ENCODE data around the gene JMJD7.

JMJD7 gene

DNA sequence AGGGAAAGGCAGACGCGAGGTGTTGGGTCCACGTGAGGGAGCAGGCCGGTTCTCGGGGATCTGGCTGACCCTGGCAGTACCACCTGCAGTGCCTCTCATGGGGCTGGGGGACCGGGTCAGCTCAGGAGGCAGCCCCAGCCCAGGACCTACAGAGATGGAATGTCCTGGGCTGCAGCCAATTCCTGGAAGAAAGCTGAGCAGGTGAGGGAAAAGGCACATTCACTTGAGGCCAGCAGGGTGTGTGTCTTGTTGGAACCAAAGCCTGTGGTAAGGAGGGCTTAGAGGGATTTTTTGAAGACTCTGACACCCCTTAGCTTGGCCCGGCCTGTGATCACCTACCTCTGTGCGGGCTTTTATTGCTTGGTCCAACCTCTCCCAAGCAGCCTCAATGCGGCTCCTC lies 26.6 kb downstream of the JMJD7 start:
- TF ChIP-seq, protein P1, sequence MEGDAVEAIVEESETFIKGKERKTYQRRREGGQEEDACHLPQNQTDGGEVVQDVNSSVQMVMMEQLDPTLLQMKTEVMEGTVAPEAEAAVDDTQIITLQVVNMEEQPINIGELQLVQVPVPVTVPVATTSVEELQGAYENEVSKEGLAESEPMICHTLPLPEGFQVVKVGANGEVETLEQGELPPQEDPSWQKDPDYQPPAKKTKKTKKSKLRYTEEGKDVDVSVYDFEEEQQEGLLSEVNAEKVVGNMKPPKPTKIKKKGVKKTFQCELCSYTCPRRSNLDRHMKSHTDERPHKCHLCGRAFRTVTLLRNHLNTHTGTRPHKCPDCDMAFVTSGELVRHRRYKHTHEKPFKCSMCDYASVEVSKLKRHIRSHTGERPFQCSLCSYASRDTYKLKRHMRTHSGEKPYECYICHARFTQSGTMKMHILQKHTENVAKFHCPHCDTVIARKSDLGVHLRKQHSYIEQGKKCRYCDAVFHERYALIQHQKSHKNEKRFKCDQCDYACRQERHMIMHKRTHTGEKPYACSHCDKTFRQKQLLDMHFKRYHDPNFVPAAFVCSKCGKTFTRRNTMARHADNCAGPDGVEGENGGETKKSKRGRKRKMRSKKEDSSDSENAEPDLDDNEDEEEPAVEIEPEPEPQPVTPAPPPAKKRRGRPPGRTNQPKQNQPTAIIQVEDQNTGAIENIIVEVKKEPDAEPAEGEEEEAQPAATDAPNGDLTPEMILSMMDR (IDR thresholded peaks at IDR 0.05; ENCODE audit: borderline replicate concordance, insufficient read depth, low read depth, low read length): no peak
- H3K4me3 ChIP-seq (ENCODE audit: low read depth, low read length): no peak overlapping the region

DNA sequence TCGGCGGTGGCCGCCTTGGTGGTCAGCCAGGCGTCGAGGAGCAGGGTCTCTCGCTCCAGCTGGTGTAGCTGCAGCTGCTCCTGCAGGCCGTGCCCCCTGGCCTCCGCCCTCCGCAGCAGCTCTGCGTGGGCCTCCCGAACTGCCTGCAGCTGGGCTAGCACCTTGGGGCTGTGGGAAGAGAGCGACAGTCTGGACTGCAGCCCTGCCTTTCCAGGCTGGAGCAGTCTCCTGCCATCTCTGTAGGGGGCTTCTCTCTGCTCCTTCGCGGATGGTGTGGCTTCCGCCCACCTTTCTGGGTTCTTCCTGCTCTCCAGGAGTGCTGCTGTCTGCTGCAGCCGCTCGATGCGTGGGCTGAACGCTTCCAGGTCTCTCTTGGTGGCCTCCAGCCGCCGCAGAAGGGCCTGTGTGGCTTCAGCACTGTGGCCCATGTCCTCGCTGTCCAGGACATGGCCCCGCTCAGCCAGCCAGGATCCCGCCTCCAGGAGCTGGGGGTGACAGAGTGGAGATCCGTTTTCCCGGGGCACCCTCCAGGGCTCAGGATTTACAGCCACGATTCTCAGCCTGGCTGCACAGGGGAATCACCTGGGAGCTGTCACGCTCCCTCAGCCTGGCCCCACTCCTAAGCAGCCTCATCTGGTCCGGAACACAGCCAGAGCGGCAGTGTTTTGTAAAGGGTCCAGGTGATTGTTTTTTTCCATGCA lies 27.5 kb downstream of the JMJD7 start:
- H3K4me3 ChIP-seq (ENCODE audit: low read depth, low read length): no peak overlapping the region
- TF ChIP-seq, protein P1 (IDR thresholded peaks at IDR 0.05; ENCODE audit: borderline replicate concordance, insufficient read depth, low read depth, low read length): no peak

DNA sequence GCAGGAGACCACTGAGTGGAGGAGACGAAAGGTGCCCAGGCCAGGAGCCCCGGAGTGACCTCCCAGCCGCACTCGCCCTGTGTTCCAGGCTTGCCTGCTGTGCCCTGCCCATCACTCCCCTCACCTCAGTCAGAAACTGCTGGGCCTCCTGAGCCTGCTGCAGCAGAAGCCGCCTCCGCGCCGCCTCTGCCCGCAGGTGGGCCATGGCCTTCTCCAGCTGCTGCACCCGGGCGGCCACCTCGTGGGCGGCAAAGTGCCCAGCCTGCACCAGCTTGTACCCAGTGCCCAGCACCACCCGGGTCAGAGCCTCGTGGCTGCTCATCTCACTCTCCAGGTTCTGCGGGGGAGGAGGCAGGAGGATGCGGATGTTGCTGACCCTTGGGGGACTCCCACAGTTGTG lies 28.4 kb downstream of the JMJD7 start:
- TF ChIP-seq, protein P1 (IDR thresholded peaks at IDR 0.05; ENCODE audit: borderline replicate concordance, insufficient read depth, low read depth, low read length): no peak
- no peak overlapping the region for H3K4me3 ChIP-seq (ENCODE audit: low read depth, low read length)

DNA sequence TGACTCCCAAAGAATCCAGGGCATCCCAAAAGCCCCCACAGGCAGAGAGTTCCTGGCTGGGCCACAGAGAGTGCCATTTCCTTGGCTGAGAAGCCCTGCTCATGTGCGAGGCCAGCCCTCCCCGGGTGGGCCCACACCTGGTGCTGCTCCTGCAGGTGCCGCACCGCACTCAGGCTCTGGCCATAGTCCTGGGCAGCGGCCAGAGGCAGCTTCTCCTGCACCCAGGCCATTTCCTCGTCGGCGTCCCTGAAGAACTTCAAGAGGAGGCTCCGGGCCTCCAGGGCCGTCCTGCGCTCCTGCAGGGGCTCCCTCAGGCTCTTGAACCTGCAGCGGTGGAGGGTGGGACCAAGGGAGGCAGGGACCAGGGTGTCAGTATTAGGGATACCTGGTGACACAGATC lies 28.8 kb downstream of the JMJD7 start:
- TF ChIP-seq, protein P1 (IDR thresholded peaks at IDR 0.05; ENCODE audit: borderline replicate concordance, insufficient read depth, low read depth, low read length): no peak
- no peak overlapping the region for H3K4me3 ChIP-seq (ENCODE audit: low read depth, low read length)

DNA sequence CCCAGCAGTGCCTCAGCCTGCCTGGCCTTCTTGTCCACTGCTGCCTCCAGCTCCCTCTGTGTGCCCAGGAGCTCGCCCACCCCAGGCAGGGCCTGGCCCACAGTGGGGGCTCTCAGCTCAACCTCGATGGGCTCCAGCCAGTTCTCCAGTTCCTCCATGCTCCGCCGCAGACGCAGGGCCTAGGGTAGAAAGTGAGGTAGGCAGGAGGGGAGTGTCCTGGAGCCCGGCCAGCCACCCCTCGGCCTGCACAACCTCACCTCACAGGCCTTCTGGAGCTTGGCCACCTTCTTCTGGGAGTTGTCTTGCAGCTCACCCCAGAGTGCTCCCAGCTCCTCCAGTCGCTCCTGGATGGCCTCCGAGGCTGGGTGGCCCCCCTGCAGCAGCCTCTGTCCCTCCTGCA lies 29.4 kb downstream of the JMJD7 start:
- no peak overlapping the region for H3K4me3 ChIP-seq (ENCODE audit: low read depth, low read length)
- TF ChIP-seq, protein P1 (IDR thresholded peaks at IDR 0.05; ENCODE audit: borderline replicate concordance, insufficient read depth, low read depth, low read length): no peak

DNA sequence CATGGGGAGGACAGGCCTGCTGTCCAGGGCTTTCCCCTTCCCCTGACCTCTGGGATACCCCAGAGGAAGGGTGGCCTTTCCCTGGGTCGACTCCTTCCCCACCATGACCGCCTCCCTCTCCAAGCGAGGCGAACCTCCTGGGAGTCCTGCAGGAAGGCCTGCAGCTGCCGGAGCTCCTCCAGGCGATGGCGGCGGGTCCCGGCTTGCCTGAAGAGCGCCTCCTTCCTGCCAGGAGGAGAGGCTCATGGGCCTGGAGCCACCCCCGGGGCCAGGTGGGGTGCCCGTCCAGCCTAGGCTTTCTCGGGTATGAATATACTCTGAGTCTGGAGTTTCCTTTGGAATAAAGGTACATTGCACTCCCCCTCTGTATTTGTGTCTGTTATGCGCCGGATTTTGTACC lies 30.9 kb downstream of the JMJD7 start:
- TF ChIP-seq, protein P1 (IDR thresholded peaks at IDR 0.05; ENCODE audit: borderline replicate concordance, insufficient read depth, low read depth, low read length): no peak
- H3K4me3 ChIP-seq (ENCODE audit: low read depth, low read length): no peak overlapping the region

DNA sequence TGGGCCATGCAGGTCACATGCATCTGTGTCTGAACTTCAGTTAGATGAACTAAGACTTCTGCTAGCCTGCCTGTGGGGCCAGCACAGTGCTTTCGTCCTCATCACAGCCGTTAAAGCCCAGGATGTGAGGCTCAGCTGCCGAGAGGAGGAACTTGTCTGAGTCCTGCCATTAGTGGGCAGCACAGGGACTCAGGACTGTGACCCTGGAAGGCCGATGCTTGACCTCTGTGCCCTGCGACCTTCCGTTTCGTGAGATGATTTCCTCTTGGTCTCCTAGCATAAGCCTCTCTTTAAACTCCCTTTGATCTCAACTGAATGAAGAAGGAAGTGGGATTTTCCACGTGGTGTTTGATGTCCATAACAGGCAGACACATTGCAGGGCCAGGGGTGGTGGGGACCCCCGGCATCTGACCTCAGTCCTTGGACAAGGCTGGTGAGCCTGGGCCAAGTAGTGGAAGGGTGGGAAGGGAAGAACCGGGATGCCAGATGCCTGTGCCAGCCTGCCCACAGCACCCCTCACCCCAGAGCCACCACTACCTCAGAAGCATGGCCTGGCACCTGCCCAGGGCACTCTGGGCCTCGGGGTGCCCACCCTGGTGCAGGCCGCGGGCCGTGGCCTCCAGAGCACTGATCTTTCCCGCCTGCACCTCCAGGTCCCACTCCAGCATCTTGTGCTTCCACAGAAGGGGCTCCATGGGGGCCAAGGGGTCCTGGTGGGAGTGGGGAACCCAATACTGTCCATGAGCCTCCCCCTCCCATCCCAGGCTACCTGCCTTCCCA lies 32.3 kb downstream of the JMJD7 start:
- H3K4me3 ChIP-seq (ENCODE audit: low read depth, low read length): no peak overlapping the region
- TF ChIP-seq, protein P1 (IDR thresholded peaks at IDR 0.05; ENCODE audit: borderline replicate concordance, insufficient read depth, low read depth, low read length): no peak; the same call in 1 of the 2 replicates

Data from GM12875 (cell line).